ENCODE results near the gene TSPOAP1.

- TF ChIP-seq, protein P1, sequence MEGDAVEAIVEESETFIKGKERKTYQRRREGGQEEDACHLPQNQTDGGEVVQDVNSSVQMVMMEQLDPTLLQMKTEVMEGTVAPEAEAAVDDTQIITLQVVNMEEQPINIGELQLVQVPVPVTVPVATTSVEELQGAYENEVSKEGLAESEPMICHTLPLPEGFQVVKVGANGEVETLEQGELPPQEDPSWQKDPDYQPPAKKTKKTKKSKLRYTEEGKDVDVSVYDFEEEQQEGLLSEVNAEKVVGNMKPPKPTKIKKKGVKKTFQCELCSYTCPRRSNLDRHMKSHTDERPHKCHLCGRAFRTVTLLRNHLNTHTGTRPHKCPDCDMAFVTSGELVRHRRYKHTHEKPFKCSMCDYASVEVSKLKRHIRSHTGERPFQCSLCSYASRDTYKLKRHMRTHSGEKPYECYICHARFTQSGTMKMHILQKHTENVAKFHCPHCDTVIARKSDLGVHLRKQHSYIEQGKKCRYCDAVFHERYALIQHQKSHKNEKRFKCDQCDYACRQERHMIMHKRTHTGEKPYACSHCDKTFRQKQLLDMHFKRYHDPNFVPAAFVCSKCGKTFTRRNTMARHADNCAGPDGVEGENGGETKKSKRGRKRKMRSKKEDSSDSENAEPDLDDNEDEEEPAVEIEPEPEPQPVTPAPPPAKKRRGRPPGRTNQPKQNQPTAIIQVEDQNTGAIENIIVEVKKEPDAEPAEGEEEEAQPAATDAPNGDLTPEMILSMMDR (IDR thresholded peaks at IDR 0.05) = no peak
- no peak for TF ChIP-seq POLR2A (IDR thresholded peaks at IDR 0.05)
These were observed 49.1 kb upstream of the TSPOAP1 start for GRCh38 chr17:58377661-58378060.
